ENCODE measurements around the gene TMEM45A.
"Not testable (repeated sequence)": the region's sequence is repeated elsewhere in the genome, so short reads cannot be mapped to it uniquely, and the experiment has no call there.

The TMEM45A gene

GRCh38 chr3:100540791-100541334 is 48.4 kb downstream of the TMEM45A start:
- Mint-ChIP-seq H3K9me3 (peaks cover 11% of the 10 kb centered on the region), H3K27me3 (ENCODE audit: low read depth, poor library complexity) (no peaks in the 10 kb centered on the region), H3K4me3 (no peak overlapping the region), H3K36me3 (ENCODE audit: low read depth) (peaks cover 22% of the 10 kb centered on the region), H3K4me1 (no peaks in the 10 kb centered on the region), H3K27ac (no peak overlapping the region)
- no peak for DNase-seq
- TF ChIP-seq, protein P1, sequence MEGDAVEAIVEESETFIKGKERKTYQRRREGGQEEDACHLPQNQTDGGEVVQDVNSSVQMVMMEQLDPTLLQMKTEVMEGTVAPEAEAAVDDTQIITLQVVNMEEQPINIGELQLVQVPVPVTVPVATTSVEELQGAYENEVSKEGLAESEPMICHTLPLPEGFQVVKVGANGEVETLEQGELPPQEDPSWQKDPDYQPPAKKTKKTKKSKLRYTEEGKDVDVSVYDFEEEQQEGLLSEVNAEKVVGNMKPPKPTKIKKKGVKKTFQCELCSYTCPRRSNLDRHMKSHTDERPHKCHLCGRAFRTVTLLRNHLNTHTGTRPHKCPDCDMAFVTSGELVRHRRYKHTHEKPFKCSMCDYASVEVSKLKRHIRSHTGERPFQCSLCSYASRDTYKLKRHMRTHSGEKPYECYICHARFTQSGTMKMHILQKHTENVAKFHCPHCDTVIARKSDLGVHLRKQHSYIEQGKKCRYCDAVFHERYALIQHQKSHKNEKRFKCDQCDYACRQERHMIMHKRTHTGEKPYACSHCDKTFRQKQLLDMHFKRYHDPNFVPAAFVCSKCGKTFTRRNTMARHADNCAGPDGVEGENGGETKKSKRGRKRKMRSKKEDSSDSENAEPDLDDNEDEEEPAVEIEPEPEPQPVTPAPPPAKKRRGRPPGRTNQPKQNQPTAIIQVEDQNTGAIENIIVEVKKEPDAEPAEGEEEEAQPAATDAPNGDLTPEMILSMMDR (IDR thresholded peaks at IDR 0.05) = no peak

DNA sequence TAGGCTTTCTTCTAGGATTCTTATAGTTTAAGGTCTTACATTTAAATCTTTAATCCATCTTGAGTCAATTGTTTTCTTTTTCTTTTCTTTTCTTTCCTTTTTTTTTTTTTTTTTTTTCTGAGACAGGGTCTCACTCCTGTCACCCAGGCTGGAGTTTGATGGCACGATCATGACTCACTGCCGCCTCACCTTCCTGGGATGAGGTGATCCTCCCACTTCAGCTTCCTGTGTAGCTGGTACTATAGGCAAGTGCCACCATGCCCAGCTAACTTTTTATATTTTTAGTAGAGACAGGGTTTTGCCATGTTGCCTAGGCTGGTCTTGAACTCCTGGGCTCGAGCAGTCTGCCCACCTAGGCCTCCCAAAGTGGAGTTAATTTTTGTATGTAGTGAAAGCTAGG is 49.0 kb downstream of the TMEM45A start:
- H3K4me1 Mint-ChIP-seq; H3K27me3 Mint-ChIP-seq (ENCODE audit: low read depth, poor library complexity); DNase-seq; H3K27ac Mint-ChIP-seq; H3K4me3 Mint-ChIP-seq: not testable (repeated sequence)
- H3K36me3 Mint-ChIP-seq (ENCODE audit: low read depth) = peaks cover 22% of the 10 kb centered on the region
- peaks cover 11% of the 10 kb centered on the region for H3K9me3 Mint-ChIP-seq

- Mint-ChIP-seq H3K4me3 (no peak overlapping the region), H3K4me1 (no peaks in the 10 kb centered on the region)
Measured at GRCh38 chr3:100545371-100545770, 53.0 kb downstream of the TMEM45A start.

DNA sequence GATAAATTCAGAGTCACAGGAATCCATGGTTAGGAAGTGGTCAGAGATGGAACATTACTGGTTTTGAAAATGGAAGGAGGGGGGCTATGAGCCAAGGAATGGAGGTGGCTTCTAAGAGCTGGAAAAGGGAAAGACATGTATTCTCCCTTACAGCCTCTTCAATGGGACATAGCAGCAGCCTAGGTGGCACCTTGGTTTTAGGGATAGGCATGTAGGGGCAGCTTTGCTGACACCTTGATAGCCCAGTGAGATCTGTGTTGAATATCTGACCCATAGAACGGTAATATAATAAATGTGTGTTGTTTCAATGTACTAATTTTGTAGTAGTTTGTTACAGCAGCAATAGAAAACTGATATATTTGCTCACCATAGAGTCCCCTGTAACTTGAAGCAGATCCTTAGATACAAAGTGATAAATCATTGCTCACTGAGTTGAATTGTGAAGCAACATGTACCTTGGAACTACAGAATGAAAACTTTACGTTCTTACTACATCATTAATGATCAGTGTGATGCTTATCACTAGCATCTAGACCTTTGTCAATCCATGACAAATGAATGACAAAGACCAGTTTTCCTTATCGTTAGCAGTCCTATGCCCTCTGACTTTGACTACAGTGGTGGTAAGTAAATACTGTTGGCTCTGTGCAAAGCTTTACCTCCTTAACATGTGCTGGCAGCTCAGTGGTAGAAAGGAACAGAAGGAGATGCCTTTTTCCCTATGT is 53.8 kb downstream of the TMEM45A start:
- no peak overlapping the region for H3K4me3 Mint-ChIP-seq
- DNase-seq = no peak
- H3K36me3 Mint-ChIP-seq (ENCODE audit: low read depth) = peaks cover 18% of the 10 kb centered on the region
- peaks cover 7% of the 10 kb centered on the region for H3K9me3 Mint-ChIP-seq
- TF ChIP-seq, protein P1 (IDR thresholded peaks at IDR 0.05) = no peak
- peaks cover 3% of the 10 kb centered on the region for H3K27me3 Mint-ChIP-seq (ENCODE audit: low read depth, poor library complexity)
- no peaks in the 10 kb centered on the region for H3K4me1 Mint-ChIP-seq
- no peak overlapping the region for H3K27ac Mint-ChIP-seq

More at GRCh38 chr3:100545371-100545770, 53.0 kb downstream of the TMEM45A start:
- Mint-ChIP-seq H3K9me3 (peaks cover 11% of the 10 kb centered on the region), H3K27me3 (ENCODE audit: low read depth, poor library complexity) (peaks cover 3% of the 10 kb centered on the region), H3K27ac (no peak overlapping the region), H3K36me3 (ENCODE audit: low read depth) (peaks cover 22% of the 10 kb centered on the region)
- TF ChIP-seq, protein P1 (IDR thresholded peaks at IDR 0.05) = no peak
- no peak for DNase-seq

DNA sequence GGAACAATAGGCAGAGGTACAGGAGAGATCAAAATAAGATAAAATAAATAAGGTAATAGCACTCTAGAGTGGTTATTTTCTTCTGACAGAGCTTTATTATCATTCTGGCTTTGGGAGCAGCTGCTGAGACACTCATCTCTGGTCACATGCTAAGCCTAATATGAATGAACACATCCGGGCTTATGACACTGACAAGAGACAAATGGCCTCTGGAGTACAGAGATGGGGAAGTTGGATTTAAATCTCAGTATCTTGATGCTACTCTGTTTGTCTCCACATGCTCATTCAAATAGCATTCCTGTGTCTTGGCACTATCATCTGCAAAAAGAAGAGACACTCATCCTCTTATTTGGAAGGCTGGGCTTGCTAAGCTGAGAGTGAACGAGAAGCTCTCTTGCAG is 55.6 kb downstream of the TMEM45A start:
- TF ChIP-seq, protein P1 (IDR thresholded peaks at IDR 0.05) = no peak
- H3K4me3 Mint-ChIP-seq = no peak overlapping the region
- H3K4me1 Mint-ChIP-seq = no peaks in the 10 kb centered on the region
- H3K27me3 Mint-ChIP-seq (ENCODE audit: low read depth, poor library complexity) = peaks cover 3% of the 10 kb centered on the region
- no peaks in the 10 kb centered on the region for H3K9me3 Mint-ChIP-seq
- DNase-seq = no peak
- no peak overlapping the region for H3K27ac Mint-ChIP-seq
- H3K36me3 Mint-ChIP-seq (ENCODE audit: low read depth) = peaks cover 4% of the 10 kb centered on the region

- DNase-seq = no peak
- TF ChIP-seq, protein P1 (IDR thresholded peaks at IDR 0.05) = no peak
- Mint-ChIP-seq H3K27me3 (ENCODE audit: low read depth, poor library complexity) (no peaks in the 10 kb centered on the region), H3K4me1 (no peaks in the 10 kb centered on the region), H3K36me3 (ENCODE audit: low read depth) (peaks cover 4% of the 10 kb centered on the region), H3K9me3 (no peaks in the 10 kb centered on the region), H3K27ac (no peak overlapping the region), H3K4me3 (no peak overlapping the region)
Measured at GRCh38 chr3:100553618-100554372, 61.4 kb downstream of the TMEM45A start.
